LNCaP clone FGC (cell line): ENCODE measurements around the gene FLAD1.

Experiments used
- DNase-seq: peaks from one replicate; pipeline ENCODE4 v3.0.0-alpha.2; 2011; ENCODE audit warnings: low read depth
- H3K4me3 ChIP-seq: 2 replicates; pipeline ENCODE4 v1.5.1; 2011; ENCODE audit warnings: mild to moderate bottlenecking, low read depth, low read length, control low read depth
- TF ChIP-seq, protein P1 (sequence below): IDR thresholded peaks from 2 replicates; pipeline ENCODE4 v1.5.1; 2012; ENCODE audit warnings: mild to moderate bottlenecking; ENCODE audit not compliant: control insufficient read depth, insufficient read depth; ENCODE audit errors: extremely low read depth

The FLAD1 gene

DNA sequence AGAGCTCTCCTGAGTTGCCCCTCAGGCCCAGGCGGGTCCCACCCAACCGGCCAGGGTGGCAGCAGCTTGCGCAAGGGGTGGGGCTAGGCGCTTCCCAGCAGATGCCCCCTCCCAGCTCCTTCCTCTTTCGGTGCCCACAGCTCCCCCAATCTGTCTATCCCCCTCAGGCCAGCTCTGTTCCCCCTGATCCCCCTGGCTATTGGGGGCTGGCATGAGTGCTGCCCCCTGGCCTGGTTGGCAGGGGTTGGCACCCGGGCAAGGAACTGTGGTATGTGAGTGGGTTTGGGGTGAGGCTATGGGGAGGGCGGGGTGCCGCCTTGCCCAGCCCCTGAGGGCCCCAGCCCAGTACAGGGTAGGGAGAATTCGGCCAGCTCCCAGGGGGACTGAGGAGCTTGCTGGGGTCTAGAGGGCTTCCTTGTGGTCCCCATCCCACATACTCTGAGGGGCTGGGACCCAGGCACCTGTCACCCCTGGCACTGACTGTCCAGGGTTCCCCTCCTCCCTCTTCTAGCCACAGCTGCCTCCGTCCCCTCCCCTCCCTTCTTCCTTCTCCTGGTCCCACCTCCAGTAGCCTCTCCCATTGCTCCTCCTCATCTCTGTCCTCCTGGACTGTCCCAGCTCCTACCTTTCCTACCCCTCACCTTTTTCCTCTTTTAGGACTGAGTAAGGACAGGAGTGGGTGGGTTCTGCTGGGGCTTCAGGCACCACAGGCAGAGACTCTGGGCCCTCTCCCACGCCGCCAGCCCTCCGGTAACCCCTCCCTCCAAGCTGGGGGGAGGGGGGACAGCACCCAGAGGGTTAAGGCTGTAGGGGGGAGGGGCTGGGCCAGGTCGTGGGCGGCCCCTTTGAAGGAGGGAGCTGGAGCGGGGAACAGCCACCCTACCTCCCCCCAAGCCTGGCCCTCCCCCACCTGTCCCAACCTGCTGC, 25.1 kb downstream of the FLAD1 start:
- TF ChIP-seq, protein P1, sequence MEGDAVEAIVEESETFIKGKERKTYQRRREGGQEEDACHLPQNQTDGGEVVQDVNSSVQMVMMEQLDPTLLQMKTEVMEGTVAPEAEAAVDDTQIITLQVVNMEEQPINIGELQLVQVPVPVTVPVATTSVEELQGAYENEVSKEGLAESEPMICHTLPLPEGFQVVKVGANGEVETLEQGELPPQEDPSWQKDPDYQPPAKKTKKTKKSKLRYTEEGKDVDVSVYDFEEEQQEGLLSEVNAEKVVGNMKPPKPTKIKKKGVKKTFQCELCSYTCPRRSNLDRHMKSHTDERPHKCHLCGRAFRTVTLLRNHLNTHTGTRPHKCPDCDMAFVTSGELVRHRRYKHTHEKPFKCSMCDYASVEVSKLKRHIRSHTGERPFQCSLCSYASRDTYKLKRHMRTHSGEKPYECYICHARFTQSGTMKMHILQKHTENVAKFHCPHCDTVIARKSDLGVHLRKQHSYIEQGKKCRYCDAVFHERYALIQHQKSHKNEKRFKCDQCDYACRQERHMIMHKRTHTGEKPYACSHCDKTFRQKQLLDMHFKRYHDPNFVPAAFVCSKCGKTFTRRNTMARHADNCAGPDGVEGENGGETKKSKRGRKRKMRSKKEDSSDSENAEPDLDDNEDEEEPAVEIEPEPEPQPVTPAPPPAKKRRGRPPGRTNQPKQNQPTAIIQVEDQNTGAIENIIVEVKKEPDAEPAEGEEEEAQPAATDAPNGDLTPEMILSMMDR, result no peak
- H3K4me3 ChIP-seq, result peak overlapping the region; percentile 67
- no peak for DNase-seq

DNA sequence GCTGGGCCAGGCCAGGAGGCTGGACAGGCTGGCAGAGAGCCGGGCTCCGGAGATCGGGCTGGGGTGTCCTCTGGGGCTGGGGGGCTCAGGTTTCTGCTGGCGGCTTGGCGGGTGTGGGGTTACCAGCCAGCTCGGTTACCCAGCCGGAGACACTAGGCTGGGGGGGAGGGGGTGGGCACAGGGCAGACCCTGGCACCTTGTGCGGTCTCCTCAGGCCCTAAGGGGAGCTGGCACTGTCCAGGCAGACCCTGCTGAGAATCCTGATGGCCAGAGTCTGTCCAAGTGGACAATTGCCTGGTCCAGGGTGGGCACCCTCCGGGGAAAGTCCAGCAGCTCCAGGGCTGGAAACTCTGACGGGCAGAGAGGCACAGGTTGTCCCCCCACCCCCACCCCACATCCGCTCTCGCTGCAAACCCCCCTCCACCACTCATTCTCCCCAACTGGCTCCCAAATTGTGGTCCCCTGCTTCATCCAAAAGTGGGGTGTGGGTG, 26.1 kb downstream of the FLAD1 start:
- peak overlapping the region; percentile 67 for H3K4me3 ChIP-seq
- no peak for DNase-seq
- TF ChIP-seq, protein P1, result no peak

DNA sequence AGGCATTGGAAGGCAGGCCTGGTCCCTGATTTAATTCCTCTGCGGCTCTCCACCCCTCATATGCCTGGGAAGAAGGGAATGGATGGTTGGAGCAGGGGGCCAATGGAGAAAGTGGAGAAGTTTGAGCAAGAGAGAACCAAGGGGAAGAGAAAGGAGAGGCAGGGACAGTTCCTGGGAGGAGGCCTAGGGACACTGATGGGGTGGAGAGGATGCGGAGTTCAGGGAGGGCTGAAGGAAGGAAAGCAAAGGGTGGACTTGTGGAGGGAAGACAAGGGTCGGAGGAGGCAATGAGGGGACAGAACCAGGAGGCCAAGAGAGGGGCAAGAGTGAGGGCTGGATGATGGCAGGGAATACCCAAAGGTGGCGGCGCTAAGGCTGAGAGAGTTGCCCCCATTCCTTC, 26.6 kb downstream of the FLAD1 start:
- TF ChIP-seq, protein P1, result no peak
- DNase-seq, result no peak
- H3K4me3 ChIP-seq, result no peak overlapping the region

DNA sequence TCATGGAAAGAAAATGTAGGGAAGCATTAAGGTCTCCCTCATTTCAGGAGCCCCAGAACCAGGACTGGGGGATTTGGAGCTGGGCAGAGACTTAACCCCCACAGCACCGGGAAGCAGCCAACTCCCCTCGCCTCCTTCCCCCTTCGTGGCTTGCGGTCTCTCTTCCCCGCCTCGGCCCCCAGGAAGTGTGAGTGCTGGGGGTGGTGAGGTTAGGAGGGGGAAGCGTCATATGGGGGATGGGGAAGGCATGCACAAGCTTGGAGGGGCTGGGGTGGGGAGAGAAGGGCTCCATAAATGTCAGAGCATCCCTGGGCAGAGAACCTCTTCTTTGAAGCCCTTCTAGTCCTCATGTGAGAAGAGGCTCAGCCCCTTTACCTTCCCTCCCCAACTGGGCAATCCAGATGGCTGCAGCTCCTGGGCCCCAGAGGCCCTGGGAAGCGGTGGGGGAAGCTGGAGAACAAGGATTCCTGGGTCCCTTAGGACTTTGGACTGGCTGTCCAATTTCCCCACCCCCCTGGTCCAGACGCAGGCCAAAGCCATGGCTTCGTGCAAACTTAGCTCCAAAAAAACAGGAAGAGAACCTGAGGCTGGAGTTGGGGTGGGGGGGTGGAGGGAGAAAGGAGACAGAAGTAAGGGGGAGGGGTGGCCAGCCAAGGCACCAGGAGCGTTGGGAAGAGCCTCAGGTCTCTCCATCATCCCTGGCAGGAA, 27.2 kb downstream of the FLAD1 start:
- no peak for DNase-seq
- H3K4me3 ChIP-seq, result no peak overlapping the region

DNA sequence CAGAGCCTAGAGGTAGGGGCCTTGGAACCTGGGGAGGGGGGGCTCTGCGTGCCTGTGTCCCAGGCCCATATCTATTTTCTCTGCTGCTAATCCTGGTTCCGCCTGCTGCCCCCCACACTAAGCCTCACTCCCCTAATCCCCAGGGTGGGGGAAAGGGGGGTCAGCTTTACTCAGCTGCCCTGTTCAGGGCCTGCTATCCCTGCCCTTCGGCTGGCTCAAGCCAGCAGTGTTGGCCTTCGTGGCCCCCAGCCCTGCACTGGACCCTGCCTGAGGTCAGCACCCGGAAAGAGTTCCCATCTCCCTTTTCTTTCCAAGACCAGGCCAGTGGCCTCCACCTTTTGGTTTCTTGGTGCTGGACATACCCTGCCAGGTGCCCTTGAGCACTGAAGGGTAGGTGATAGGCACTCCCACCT, 27.9 kb downstream of the FLAD1 start:
- no peak for DNase-seq
- no peak overlapping the region for H3K4me3 ChIP-seq
- TF ChIP-seq, protein P1, result no peak

More for the DNA sequence above, 27.2 kb downstream of the FLAD1 start:
- TF ChIP-seq, protein P1, result no peak

DNA sequence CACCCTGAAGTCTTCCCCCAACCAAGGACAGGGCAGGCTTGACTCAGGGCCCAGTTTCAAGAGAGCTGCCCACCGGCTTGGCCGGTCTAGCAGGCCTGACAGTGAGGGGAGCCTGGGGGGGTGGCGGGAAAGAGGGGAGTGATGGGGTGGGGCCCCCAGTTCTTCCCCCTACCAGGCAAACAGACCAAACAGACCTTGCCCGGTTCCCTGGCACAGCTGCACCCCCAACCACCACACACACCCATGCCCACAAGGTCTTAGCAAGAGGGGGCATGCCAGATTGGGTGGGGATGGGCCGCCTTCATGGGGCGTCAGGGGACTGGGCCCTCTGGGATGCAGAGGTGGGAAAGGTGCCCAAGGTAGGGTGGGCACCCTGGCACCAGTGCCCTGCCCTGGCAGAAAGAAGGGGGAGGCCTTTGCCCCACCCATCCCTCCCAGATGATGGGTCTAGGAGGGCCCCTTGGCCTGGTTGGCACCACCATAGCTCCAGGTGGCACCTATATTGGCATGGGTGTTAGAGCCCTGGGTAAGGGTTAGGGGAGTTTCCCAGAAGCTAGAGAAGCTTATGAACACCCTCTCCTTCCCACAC, 28.4 kb downstream of the FLAD1 start:
- TF ChIP-seq, protein P1, result no peak
- no peak overlapping the region for H3K4me3 ChIP-seq
- no peak for DNase-seq
